Coronary artery (tissue), 2 donors: ENCODE data around the gene ZPBP2.
A peak's percentile ranks its signal among the peaks of the same experiment; 100 is the strongest.

Experiments
- DNase-seq: peaks from one replicate; pipeline ENCODE4 v3.0.0-alpha.2; 2017; ENCODE audit warnings: low spot score
- H3K27ac ChIP-seq, 2 donors: fragments of 200-600 bp; sonication (generic); one replicate each; pipeline ENCODE4 v1.5.1; 2016 to 2019
- H3K4me3 ChIP-seq: fragments of 200-600 bp; sonication (generic); 2 replicates; pipeline ENCODE4 v1.5.1; 2016; ENCODE audit warnings: mild to moderate bottlenecking, moderate library complexity
- TF ChIP-seq, protein P1 (sequence below): fragments of 200-600 bp; sonication (generic); IDR thresholded peaks from one replicate; pipeline ENCODE4 v1.5.1; 2019; ENCODE audit warnings: antibody characterized with exemption

The ZPBP2 gene, protein sequence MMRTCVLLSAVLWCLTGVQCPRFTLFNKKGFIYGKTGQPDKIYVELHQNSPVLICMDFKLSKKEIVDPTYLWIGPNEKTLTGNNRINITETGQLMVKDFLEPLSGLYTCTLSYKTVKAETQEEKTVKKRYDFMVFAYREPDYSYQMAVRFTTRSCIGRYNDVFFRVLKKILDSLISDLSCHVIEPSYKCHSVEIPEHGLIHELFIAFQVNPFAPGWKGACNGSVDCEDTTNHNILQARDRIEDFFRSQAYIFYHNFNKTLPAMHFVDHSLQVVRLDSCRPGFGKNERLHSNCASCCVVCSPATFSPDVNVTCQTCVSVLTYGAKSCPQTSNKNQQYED

DNA sequence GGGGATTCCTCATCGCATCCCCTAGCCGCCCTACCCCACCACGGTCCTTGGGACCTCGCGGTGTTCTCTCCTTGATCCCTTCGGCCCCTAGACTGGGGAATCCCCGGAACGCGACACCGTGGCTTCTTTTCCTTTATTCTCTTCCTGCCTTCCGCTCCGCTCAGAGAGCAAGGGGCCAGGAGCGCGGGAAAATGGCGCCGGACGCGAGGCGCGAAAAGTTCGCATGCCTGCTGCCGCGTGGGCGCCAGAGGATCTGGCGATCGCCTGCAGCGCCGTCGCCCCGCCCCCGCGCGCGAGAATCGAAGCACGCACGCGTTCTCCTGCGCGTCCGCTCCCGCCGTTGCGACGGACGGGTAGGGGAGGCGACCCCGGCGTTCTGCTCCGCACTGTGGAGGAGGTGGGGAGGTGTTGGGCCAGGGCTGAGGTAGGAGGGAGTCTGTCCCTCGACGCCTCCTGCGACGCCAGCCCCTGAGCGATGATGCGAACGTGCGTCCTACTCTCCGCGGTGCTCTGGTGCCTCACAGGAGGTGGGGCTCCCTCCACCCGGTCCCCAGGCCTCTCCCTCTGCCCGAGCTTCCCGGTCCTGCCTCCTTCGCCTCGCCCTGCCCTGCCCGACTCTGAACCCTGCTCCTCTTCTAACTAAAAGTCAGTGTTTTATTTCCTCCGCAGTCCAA lies at the start of gene ZPBP2:
Gene ZPBP2, plus strand, starts transcription at position 323 of the 674 bp plus-strand sequence. Its CDS starts 153 bp downstream, at position 476.
- TF ChIP-seq, protein P1, sequence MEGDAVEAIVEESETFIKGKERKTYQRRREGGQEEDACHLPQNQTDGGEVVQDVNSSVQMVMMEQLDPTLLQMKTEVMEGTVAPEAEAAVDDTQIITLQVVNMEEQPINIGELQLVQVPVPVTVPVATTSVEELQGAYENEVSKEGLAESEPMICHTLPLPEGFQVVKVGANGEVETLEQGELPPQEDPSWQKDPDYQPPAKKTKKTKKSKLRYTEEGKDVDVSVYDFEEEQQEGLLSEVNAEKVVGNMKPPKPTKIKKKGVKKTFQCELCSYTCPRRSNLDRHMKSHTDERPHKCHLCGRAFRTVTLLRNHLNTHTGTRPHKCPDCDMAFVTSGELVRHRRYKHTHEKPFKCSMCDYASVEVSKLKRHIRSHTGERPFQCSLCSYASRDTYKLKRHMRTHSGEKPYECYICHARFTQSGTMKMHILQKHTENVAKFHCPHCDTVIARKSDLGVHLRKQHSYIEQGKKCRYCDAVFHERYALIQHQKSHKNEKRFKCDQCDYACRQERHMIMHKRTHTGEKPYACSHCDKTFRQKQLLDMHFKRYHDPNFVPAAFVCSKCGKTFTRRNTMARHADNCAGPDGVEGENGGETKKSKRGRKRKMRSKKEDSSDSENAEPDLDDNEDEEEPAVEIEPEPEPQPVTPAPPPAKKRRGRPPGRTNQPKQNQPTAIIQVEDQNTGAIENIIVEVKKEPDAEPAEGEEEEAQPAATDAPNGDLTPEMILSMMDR = no peak
- peak within 1 kb of the TSS; percentile 22 for H3K4me3 ChIP-seq
- H3K27ac ChIP-seq = no peak within 1 kb of the TSS
- no peak for DNase-seq

DNA sequence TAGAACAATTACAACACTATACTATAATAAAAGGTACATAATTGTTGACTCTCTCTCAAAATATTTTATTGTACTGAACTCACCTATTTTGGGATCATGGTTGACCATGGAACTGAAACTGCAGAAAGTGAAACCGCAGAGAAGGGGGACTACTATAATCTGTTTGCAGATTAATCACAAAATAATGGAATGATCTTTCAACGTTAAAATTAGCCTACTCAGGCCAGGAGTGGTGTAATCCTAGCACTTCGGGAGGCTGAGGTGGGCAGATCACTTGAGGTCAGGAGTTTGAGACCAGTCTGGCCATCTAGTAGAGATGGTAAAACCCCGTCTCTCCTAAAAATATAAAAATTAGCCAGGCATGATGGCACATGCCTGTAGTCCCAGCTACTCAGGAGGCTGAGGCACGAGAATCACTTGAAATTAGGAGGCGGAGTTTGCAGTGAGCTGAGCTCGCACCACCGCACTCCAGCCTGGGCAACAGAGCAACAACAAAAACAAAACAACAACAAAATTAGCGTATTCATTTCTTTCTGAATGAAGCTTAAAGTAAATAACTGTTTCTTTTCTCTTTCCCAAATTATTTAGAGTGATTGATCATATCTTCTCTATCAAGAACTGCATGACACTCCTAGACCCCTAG lies 49.5 kb upstream of the ZPBP2 start:
- TF ChIP-seq, protein P1 = no peak
- H3K4me3 ChIP-seq = no peak overlapping the region
- H3K27ac ChIP-seq = no peak overlapping the region
- no peak for DNase-seq

DNA sequence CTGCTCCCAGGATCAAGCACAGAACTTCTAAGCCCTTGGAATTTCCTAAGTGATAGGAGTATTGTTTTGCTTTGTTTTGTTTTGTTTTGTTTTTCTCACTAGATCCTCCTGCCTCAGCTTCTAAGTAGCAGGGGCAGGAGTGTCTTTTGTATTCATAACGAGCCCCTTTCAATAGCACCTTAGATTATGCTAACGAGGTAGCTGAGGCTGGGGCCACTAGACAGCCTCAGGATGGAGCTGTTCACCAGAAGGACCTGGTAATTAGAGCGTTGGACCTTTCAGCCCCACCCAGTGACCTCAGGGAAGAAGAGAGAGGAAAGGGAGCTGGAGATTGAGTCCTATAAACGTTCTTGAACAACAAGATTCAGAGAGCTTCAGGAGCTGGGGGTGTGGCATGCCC lies 47.5 kb upstream of the ZPBP2 start:
- no peak overlapping the region for H3K27ac ChIP-seq
- TF ChIP-seq, protein P1 = no peak
- no peak overlapping the region for H3K4me3 ChIP-seq
- no peak for DNase-seq

DNA sequence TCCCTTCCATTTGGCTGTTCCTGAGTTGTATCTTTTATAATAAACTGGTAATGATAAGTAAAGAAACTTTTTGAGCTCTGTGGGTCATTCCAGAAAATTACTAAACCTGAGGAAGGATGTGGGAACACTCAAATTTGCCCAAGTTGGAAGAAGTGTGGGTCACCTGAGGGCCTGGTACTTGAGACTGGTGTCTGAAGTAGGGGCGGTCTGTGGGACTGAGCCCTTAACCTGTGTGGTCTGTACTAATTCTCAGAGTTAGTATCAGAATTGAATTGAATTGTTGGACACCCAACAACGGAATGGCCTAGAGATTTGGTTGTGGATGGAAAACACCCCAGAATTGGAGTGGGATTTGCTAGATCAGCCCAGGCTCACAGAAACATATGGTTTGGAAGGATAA lies 47.0 kb upstream of the ZPBP2 start:
- H3K27ac ChIP-seq = no peak overlapping the region
- no peak overlapping the region for H3K4me3 ChIP-seq
- no peak for DNase-seq
- TF ChIP-seq, protein P1 = no peak

DNA sequence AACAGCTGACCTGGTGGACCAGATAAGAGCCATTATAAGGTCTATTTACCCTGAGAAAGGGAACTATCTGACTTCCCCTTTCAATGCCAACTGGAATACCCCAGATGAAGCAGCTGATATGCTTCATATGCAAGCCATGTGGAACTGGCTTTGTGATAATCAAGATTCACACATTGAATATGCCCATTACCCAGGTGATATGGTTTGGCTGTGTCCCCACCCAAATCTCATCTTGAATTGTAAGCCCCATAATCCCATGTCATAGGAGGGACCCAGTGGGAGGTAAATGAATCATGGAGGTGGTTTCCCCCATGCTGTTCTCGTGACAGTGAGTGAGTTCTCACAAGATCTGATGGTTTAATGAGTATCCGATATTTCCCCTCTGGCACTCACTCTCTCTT lies 46.0 kb upstream of the ZPBP2 start:
- Histone ChIP-seq H3K4me3 (no peak overlapping the region), H3K27ac (no peak overlapping the region)
- TF ChIP-seq, protein P1 = no peak
- no peak for DNase-seq

DNA sequence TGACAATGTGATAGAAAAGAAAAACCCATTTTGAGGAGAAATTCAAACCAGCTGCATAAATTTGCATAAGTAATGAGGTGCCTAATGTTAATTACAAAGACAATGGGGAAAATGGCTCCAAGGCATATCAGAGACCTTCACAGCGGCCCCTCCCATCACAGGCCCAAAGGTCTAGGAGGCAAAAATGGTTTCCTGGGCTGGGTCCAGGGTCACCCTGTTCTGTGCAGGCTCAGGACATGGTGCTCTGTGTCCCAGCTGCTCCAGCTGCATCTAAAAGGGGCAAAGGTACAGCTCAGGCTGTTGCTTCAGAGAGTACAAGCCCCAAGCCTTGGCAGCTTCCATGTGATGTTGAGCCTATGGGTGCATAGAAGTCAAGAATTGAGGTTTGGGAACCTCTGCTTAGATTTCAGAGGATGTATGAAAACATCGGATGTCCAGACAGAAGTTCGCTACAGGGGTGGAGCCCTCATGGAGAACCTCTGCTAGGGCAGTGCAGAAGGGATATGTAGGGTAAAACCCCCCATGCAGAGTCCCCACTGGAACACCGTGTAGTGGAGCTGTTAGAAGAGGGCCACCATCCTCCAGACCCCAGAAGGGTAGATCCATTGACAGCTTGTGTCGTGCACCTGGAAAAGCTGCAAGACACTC lies 44.5 kb upstream of the ZPBP2 start:
- DNase-seq = no peak
- TF ChIP-seq, protein P1 = no peak
- Histone ChIP-seq H3K4me3 (no peak overlapping the region), H3K27ac (no peak overlapping the region)
